Esophagus squamous epithelium (tissue), 5 donors: Measurements from ENCODE around the gene FGF12. TPM values are rescaled to one million over a fixed set of nuclear protein-coding genes. Genes with fewer than 3 reads are reported as not detected.

Experiments
- DNase-seq: peaks from one replicate; lab custom pipeline; 2025; lab: John Stamatoyannopoulos, UW
- H3K27ac ChIP-seq, 4 donors: fragments of 200-600 bp; sonication (generic); one replicate each; pipeline ENCODE4 v1.5.1; 2016 to 2019; ENCODE audit warnings: mild to moderate bottlenecking in 1 of 4
- H3K27me3 ChIP-seq, 4 donors: fragments of 200-600 bp; sonication (generic); 1 replicate in 3 of 4; 2 replicates in 1 of 4; pipeline versions ENCODE4 v1.5.1 to v1.6.0; 2017 to 2021; ENCODE audit warnings: antibody characterized with exemption in 1 of 4
- H3K36me3 ChIP-seq, 3 donors: fragments of 200-600 bp; sonication (generic); one replicate each; pipeline ENCODE4 v1.5.1; 2016 to 2019
- H3K4me1 ChIP-seq, 3 donors: fragments of 200-600 bp; sonication (generic); one replicate each; pipeline ENCODE4 v1.5.1; 2017 to 2019
- H3K4me3 ChIP-seq, 4 donors: fragments of 200-600 bp; sonication (generic); 1 replicate in 3 of 4; 2 replicates in 1 of 4; pipeline ENCODE4 v1.5.1; 2016 to 2019; ENCODE audit warnings: mild to moderate bottlenecking in 2 of 4, moderate library complexity in 1 of 4
- H3K9me3 ChIP-seq, 3 donors: fragments of 200-600 bp; sonication (generic); one replicate each; pipeline ENCODE4 v1.5.1; 2016 to 2019
- POLR2A ChIP-seq, 4 donors: fragments of 450-650 bp; IDR thresholded peaks; one replicate each; pipeline ENCODE4 v1.6.1; 2017; ENCODE audit warnings: antibody characterized with exemption in 4 of 4, mild to moderate bottlenecking in 4 of 4, moderate library complexity in 3 of 4
- WGBS, 2 donors: methylation state at CpG; one replicate each; pipeline ENCODE4 v1.1.5; 2018; 5-methylcytosine and 5-hydroxymethylcytosine counted together
- intact Hi-C: fragments of 100-400 bp; cut with DNase I; formaldehyde crosslinking; loops from one replicate; pipeline ENCODE4 v1.15.0; 2022
- total RNA-seq, 4 donors: library from RNA; depleted of rRNA; stranded (reverse); fragments of >200 nt; gene quantifications; one replicate each; pipeline ENCODE4 v1.1.0, GENCODE V29; 2016
- TF ChIP-seq, protein P1 (sequence below), 6 experiments: fragments of 450-650 bp in 4 of 6; fragments of 200-600 bp in 2 of 6; sonication (generic) in 2 of 6; IDR thresholded peaks; one replicate each; pipeline ENCODE4 v1.5.1; 2016 to 2019; ENCODE audit warnings: antibody characterized with exemption in 6 of 6, mild to moderate bottlenecking in 4 of 6, moderate library complexity in 4 of 6
- donor health status: DM: yes; HTN: yes; CAD: no.

FGF12 gene
- total RNA-seq, 4 donors from 2014 or later, result 0.18 to 1.6 (median 0.86) TPM

DNA sequence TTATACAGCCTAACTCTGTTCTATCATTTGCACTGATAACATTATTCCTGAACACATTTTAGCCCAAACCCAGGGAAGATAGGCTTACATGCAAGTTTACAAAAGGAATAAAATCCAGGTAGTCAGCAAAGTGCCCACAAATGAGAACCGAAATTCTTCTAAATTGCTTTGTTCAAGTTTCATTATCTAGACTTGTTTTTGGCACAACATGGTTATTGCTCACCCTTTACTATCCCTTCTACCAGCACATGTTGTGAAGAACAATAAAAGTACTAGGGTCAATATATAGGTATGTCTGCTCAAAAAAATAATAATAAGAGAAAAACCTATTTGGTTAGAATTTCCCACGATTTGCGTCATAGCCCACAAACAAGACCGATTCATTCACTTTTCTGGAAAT, 430.5 kb downstream of the FGF12 start:
- no peak overlapping the region for H3K4me3 ChIP-seq
- H3K9me3 ChIP-seq, result no peaks in the 10 kb centered on the region
- no peaks in the 10 kb centered on the region for H3K4me1 ChIP-seq
- no peak for TF ChIP-seq POLR2A (IDR thresholded peaks at IDR 0.05)
- TF ChIP-seq, protein P1, sequence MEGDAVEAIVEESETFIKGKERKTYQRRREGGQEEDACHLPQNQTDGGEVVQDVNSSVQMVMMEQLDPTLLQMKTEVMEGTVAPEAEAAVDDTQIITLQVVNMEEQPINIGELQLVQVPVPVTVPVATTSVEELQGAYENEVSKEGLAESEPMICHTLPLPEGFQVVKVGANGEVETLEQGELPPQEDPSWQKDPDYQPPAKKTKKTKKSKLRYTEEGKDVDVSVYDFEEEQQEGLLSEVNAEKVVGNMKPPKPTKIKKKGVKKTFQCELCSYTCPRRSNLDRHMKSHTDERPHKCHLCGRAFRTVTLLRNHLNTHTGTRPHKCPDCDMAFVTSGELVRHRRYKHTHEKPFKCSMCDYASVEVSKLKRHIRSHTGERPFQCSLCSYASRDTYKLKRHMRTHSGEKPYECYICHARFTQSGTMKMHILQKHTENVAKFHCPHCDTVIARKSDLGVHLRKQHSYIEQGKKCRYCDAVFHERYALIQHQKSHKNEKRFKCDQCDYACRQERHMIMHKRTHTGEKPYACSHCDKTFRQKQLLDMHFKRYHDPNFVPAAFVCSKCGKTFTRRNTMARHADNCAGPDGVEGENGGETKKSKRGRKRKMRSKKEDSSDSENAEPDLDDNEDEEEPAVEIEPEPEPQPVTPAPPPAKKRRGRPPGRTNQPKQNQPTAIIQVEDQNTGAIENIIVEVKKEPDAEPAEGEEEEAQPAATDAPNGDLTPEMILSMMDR (IDR thresholded peaks at IDR 0.05), result no peak
- 91% methylated on average over 4 of the region's 4 CpGs for WGBS, 2 donors
- H3K36me3 ChIP-seq, result no peaks in the 10 kb centered on the region
- DNase-seq, result no peak
- H3K27ac ChIP-seq, result no peak overlapping the region
- intact Hi-C loops, result no loop called here
- no peaks in the 10 kb centered on the region for H3K27me3 ChIP-seq

GRCh38 chr3:192284443-192285072, 442.8 kb downstream of the FGF12 start:
- no peaks in the 10 kb centered on the region for H3K4me1 ChIP-seq
- intact Hi-C loops, result no loop called here
- 80 to 83% methylated on average over 2 of the region's 2 CpGs for WGBS, 2 donors
- no peaks in the 10 kb centered on the region for H3K9me3 ChIP-seq
- no peak for TF ChIP-seq POLR2A (IDR thresholded peaks at IDR 0.05)
- TF ChIP-seq, protein P1 (IDR thresholded peaks at IDR 0.05), result no peak
- no peaks in the 10 kb centered on the region for H3K27me3 ChIP-seq
- no peak for DNase-seq
- H3K4me3 ChIP-seq, result no peak overlapping the region
- H3K27ac ChIP-seq, result no peak overlapping the region
- no peaks in the 10 kb centered on the region for H3K36me3 ChIP-seq

DNA sequence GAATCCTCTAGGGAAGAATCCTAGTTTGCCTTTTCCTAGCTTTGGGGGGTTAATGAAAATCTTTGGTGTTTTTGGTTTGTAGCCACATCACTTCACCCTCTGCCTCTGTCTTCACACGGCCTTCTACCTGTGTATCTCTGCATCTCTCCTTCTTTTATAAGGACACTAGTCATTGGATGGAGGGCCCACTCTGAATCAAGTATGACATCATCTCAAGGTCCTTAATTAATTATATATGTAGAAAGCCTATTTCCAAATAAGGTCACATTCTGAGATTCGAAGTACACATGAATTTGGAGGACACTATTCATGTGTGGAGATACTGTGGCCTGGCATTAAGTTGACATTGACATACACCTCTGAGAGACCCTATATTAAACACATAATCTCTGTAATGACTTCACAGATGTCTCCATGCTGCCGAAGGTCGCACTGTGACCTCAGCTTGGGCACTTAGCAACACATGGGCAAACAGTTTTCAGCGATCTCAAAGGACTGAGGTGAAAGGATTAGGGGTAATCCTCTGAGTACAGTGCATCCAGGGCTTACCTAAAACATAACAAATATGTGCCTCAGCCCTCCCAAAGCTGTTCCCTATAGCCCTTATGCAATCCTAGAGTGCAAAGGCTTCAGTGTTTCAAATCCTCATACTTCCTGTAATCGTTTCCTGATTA, 446.0 kb downstream of the FGF12 start:
- no peak overlapping the region for H3K27ac ChIP-seq

GRCh38 chr3:192279664-192280063, 447.7 kb downstream of the FGF12 start:
- Histone ChIP-seq H3K36me3 (no peaks in the 10 kb centered on the region), H3K9me3 (no peaks in the 10 kb centered on the region), H3K4me3 (no peak overlapping the region), H3K27me3 (no peaks in the 10 kb centered on the region), H3K27ac (no peak overlapping the region), H3K4me1 (no peaks in the 10 kb centered on the region)
- 79 to 94% methylated on average over 1 of the region's 1 CpG for WGBS, 2 donors
- no peak for DNase-seq
- intact Hi-C loops, result no loop called here
- TF ChIP-seq POLR2A (IDR thresholded peaks at IDR 0.05), result no peak
- TF ChIP-seq, protein P1 (IDR thresholded peaks at IDR 0.05), result no peak

More for the DNA sequence above, 446.0 kb downstream of the FGF12 start:
- no peaks in the 10 kb centered on the region for H3K4me1 ChIP-seq
- WGBS, 2 donors, result 46 to 48% methylated on average over 6 of the region's 6 CpGs
- H3K9me3 ChIP-seq, result no peaks in the 10 kb centered on the region
- no peak for TF ChIP-seq POLR2A (IDR thresholded peaks at IDR 0.05)
- TF ChIP-seq, protein P1 (IDR thresholded peaks at IDR 0.05), result no peak
- H3K36me3 ChIP-seq, result no peaks in the 10 kb centered on the region
- intact Hi-C loops, result no loop called here
- no peaks in the 10 kb centered on the region for H3K27me3 ChIP-seq
- DNase-seq, result no peak
- no peak overlapping the region for H3K4me3 ChIP-seq

- no peak for TF ChIP-seq POLR2A (IDR thresholded peaks at IDR 0.05)
- TF ChIP-seq, protein P1 (IDR thresholded peaks at IDR 0.05), result no peak
- H3K4me1 ChIP-seq, result no peaks in the 10 kb centered on the region
- WGBS, 2 donors, result 89 to 94% methylated on average over 9 of the region's 9 CpGs
- H3K27ac ChIP-seq, result no peak overlapping the region
- H3K9me3 ChIP-seq, result no peaks in the 10 kb centered on the region
- H3K27me3 ChIP-seq, result no peaks in the 10 kb centered on the region
- intact Hi-C loops, result no loop called here
- DNase-seq, result no peak
- no peak overlapping the region for H3K4me3 ChIP-seq
- no peaks in the 10 kb centered on the region for H3K36me3 ChIP-seq
Observed at GRCh38 chr3:192277477-192277876, 449.9 kb downstream of the FGF12 start.
